Peyer's patch (tissue), 4 donors: Measurements from ENCODE around the gene WSCD1.

Source experiments
- CTCF ChIP-seq, 6 experiments: fragments of 450-650 bp in 4 of 6; fragments of 200-600 bp in 2 of 6; sonication (generic) in 1 of 6; IDR thresholded peaks; one replicate each; pipeline ENCODE4 v1.5.1; 2017 to 2019; ENCODE audit warnings: antibody characterized with exemption in 6 of 6, mild to moderate bottlenecking in 3 of 6, moderate library complexity in 1 of 6
- POLR2A ChIP-seq, 2 donors: fragments of 450-650 bp; IDR thresholded peaks; one replicate each; pipeline ENCODE4 v1.5.1; 2017; ENCODE audit warnings: antibody characterized with exemption in 2 of 2, mild to moderate bottlenecking in 2 of 2, moderate library complexity in 2 of 2

GRCh38 chr17:6079960-6080359 is 9.8 kb downstream of the WSCD1 start:
- TF ChIP-seq CTCF (IDR thresholded peaks at IDR 0.05) = no peak
- no peak for TF ChIP-seq POLR2A (IDR thresholded peaks at IDR 0.05)
